K562 (cell line): ENCODE measurements around the gene ZNF426. TPM values are rescaled to one million over a fixed set of nuclear protein-coding genes. Genes with fewer than 3 reads are reported as not detected.

ENCODE experiments used
- ATAC-seq: fragments of 200-7000 bp; cut with Tn5 transposase; 3 replicates; pipeline ENCODE4 v1.9.1; 2020; ENCODE audit warnings: moderate library complexity
- BruUV-seq: library from RNA; stranded (reverse); fragments of 400-500 nt; replicated peaks from 2 replicates; lab custom pipeline; 2021; lab: Mats Ljungman, UMichigan
- CTCF ChIA-PET: fragments of 300-600 bp; formaldehyde crosslinking; extraction: SDS; loops from one replicate; lab custom pipeline; 2021; ENCODE audit warnings: low intra/inter-chr PET ratio; lab: Yijun Ruan, JAX
- POLR2A ChIA-PET: fragments of 300-600, 350-650 bp; sonication (Branson Sonifier 250); formaldehyde crosslinking; extraction: SDS; loops from one replicate; lab custom pipeline; 2021; ENCODE audit warnings: antibody characterized with exemption, inconsistent platforms; lab: Yijun Ruan, JAX
- DNase-seq, 4 experiments: peaks; one replicate each; pipeline versions ENCODE4 v3.0.0 to v3.0.0-alpha.2; 2011 to 2018; ENCODE audit warnings: low spot score in 3 of 4, mixed read lengths in 3 of 4; ENCODE audit errors: extremely low read depth in 1 of 4
- FAIRE-seq: peaks from 2 replicates; lab custom pipeline; 2011; peaks lifted over from hg19 to GRCh38; lab: Jason Lieb, UNC
- H2AFZ ChIP-seq: 2 replicates; pipeline ENCODE4 v1.6.0; 2011; ENCODE audit warnings: low read depth, low read length, control low read depth, inconsistent platforms
- H3K27ac ChIP-seq: fragments of 200-600 bp; 3 replicates; pipeline ENCODE4 v1.8.0; 2011; ENCODE audit warnings: low read depth, mild to moderate bottlenecking, control low read depth, inconsistent platforms, low read length, moderate library complexity, mixed read lengths; ENCODE audit errors: extremely low read depth
- H3K27me3 ChIP-seq, 2 experiments: fragments of 300-600 bp in 1 of 2; 2 replicates in 1 of 2; 3 replicates in 1 of 2; pipeline versions ENCODE4 v1.6.0 to v1.8.0; 2011; ENCODE audit warnings: inconsistent platforms in 2 of 2, low read length in 2 of 2, mild to moderate bottlenecking in 1 of 2, mixed read lengths in 1 of 2, moderate library complexity in 1 of 2; ENCODE audit not compliant: control insufficient read depth in 2 of 2, insufficient read depth in 2 of 2
- H3K36me3 ChIP-seq: fragments of 300-600 bp; 3 replicates; pipeline ENCODE4 v1.8.0; 2011; ENCODE audit warnings: mild to moderate bottlenecking, low read length, inconsistent platforms; ENCODE audit not compliant: control insufficient read depth, insufficient read depth
- H3K4me1 ChIP-seq, 2 experiments: fragments of 200-600 bp in 1 of 2; replicated peaks in 1 of 2; 2 replicates in 1 of 2; 3 replicates in 1 of 2; pipeline versions ENCODE4 v1.5.1 to v1.8.0; 2011; ENCODE audit warnings: inconsistent platforms in 2 of 2, low read length in 2 of 2, mild to moderate bottlenecking in 1 of 2, mixed read lengths in 1 of 2, moderate library complexity in 1 of 2; ENCODE audit not compliant: control insufficient read depth in 2 of 2, insufficient read depth in 2 of 2
- H3K4me2 ChIP-seq: 2 replicates; pipeline ENCODE4 v1.6.1; 2011; ENCODE audit warnings: low read length, control low read depth, inconsistent platforms, mixed read lengths; ENCODE audit not compliant: insufficient read depth
- H3K4me3 ChIP-seq: fragments of 200-600 bp; sonication (generic), shearing (Covaris generic); 2 replicates; pipeline ENCODE4 v1.5.1; 2016; ENCODE audit warnings: control low read depth, inconsistent platforms
- H3K79me2 ChIP-seq: fragments of 200-600 bp; 3 replicates; pipeline ENCODE4 v1.8.0; 2011; ENCODE audit warnings: low read length, inconsistent platforms; ENCODE audit not compliant: control insufficient read depth, insufficient read depth
- H3K9ac ChIP-seq, 2 experiments: 2 replicates each; pipeline versions ENCODE4 v1.6.0 to v1.6.1; 2011; ENCODE audit warnings: low read depth in 2 of 2, low read length in 2 of 2, control low read depth in 1 of 2, inconsistent platforms in 1 of 2, mild to moderate bottlenecking in 1 of 2, mixed read lengths in 1 of 2; ENCODE audit not compliant: insufficient read depth in 1 of 2
- H3K9me1 ChIP-seq: one replicate; pipeline ENCODE4 v1.6.0; 2011; ENCODE audit warnings: inconsistent platforms, mild to moderate bottlenecking, low read length, moderate library complexity; ENCODE audit not compliant: control insufficient read depth, insufficient read depth
- H3K9me3 ChIP-seq: replicated peaks from 2 replicates; pipeline ENCODE4 v1.5.1; 2011; ENCODE audit warnings: low read depth, low read length, inconsistent platforms; ENCODE audit not compliant: control insufficient read depth, insufficient read depth
- H4K20me1 ChIP-seq: replicated peaks from 2 replicates; pipeline ENCODE4 v1.6.1; 2011; ENCODE audit warnings: low read length, inconsistent platforms, mixed read lengths; ENCODE audit not compliant: control insufficient read depth, insufficient read depth
- CHAMP1 ChIP-seq: fragments of 450-650 bp; IDR thresholded peaks from 2 replicates; pipeline ENCODE4 v1.6.1; 2016; ENCODE audit warnings: mild to moderate bottlenecking
- CTCF ChIP-seq, 3 experiments: IDR thresholded peaks in 2 of 3; conservative IDR thresholded peaks in 1 of 3; 2 replicates each; pipeline ENCODE4 v1.5.1; 2011 to 2012; ENCODE audit warnings: low read length in 3 of 3, mild to moderate bottlenecking in 3 of 3, control low read depth in 2 of 3, improper control_type of control experiment in 1 of 3, inconsistent platforms in 1 of 3, low read depth in 1 of 3, mixed read lengths in 1 of 3, moderate library complexity in 1 of 3; ENCODE audit not compliant: insufficient read depth in 2 of 3
- CUX1 ChIP-seq: fragments of 200-800 bp; sonication (Bioruptor generic); IDR thresholded peaks from 2 replicates; pipeline ENCODE4 v1.6.1; 2016; ENCODE audit warnings: missing genetic modification characterization, missing compliant biosample characterization
- WGBS: fragments of 100-300 bp; shearing (Covaris generic); methylation state at CpG from one replicate; pipeline ENCODE4 v1.1.6; 2016; ENCODE audit warnings: low coverage, mixed read lengths; ENCODE audit not compliant: insufficient coverage; ENCODE audit errors: missing lambda C conversion rate; 5-methylcytosine and 5-hydroxymethylcytosine counted together
- in situ Hi-C: fragments of 300-500 bp; cut with MboI; formaldehyde crosslinking; loops from 4 replicates; pipeline ENCODE4 v1.15.0; 2018; ENCODE audit warnings: inconsistent platforms, mixed read lengths
- intact Hi-C: fragments of 100-400 bp; cut with micrococcal nuclease; formaldehyde crosslinking; loops from 2 replicates; pipeline ENCODE4 v1.14.2; 2022
- polyA plus RNA-seq, 8 experiments: library from polyadenylated mRNA; depleted of rRNA in 4 of 8; stranded (reverse) in 5 of 8; unstranded in 3 of 8; fragments of >200 nt; fragmentation: Nextera tagmentation in 2 of 8; fragmentation: Illumina TruSeq in 1 of 8; extraction: Ambion mirVana in 2 of 8; extraction: Trizol in 1 of 8; gene quantifications; 2 replicates each; pipeline versions ENCODE4 v1.2.1 to v1.2.3, GENCODE V29; 2011 to 2014; ENCODE audit warnings: inconsistent platforms in 1 of 8, missing spikeins in 1 of 8
- total RNA-seq, 7 experiments: library from RNA; depleted of rRNA in 6 of 7; stranded (reverse); fragments of >200 nt in 6 of 7; fragmentation: Illumina TruSeq in 2 of 7; extraction: Trizol in 2 of 7; gene quantifications; 2 replicates each; pipeline versions ENCODE4 v1.2.1 to v1.2.3, GENCODE V29; 2011 to 2021; ENCODE audit warnings: low replicate concordance in 1 of 7

Gene ZNF426
- total and polyA plus RNA-seq, 9 of the 15 experiments (the other 6 are each of a cell fraction or from before 2014, with no cell fraction given) = 3.2 to 14.3 (median 6.9) TPM

- intact Hi-C loops (no loop called here), in situ Hi-C loops (no loop called here)
- Histone ChIP-seq H3K4me3 (no peak overlapping the region), H3K79me2 (peaks cover 79% of the 10 kb centered on the region), H3K9ac (no peak overlapping the region), H3K4me1 (no peaks in the 10 kb centered on the region), H4K20me1 (no peaks in the 10 kb centered on the region), H3K27ac (no peak overlapping the region), H3K9me3 (peaks cover 81% of the 10 kb centered on the region), H3K9me1 (no peaks in the 10 kb centered on the region), H3K27me3 (no peaks in the 10 kb centered on the region), H3K4me2 (no peak overlapping the region), H3K36me3 (peaks cover 99% of the 10 kb centered on the region), H2AFZ (no peak overlapping the region)
- 100% methylated on average over 1 of the region's 1 CpG for WGBS
- ATAC-seq (no peak), FAIRE-seq (no peak), DNase-seq (peak in 2 of 4 experiments; percentile 20 to 22)
- no TSS peak for BruUV-seq
- POLR2A ChIA-PET = no interaction called here
- TF ChIP-seq CUX1 (CRISPR knock-in tag) = no peak
- no peak for TF ChIP-seq CHAMP1
- TF ChIP-seq CTCF (IDR thresholded peaks at IDR 0.05 in 2 of 3, conservative IDR thresholded peaks at IDR 0.05 in 1 of 3; ENCODE audit: insufficient read depth in 2 of 3, low read depth in 1 of 3, low read length in 3 of 3) = peak in 1 of 3 experiments; percentile 4; a peak in 2 of 6 replicates
- CTCF ChIA-PET = no interaction called here
Observed at GRCh38 chr19:9566729-9567128, 28.3 kb upstream of the ZNF426 start.
